G401 (cell line): ENCODE results near the gene AVPI1. TPM values are rescaled to one million over a fixed set of nuclear protein-coding genes. Genes with fewer than 3 reads are reported as not detected.
"Not testable (repeated sequence)": the region's sequence is repeated elsewhere in the genome, so short reads cannot be mapped to it uniquely, and the experiment has no call there.

Experiments used
- DNase-seq: peaks from one replicate; pipeline ENCODE4 v3.0.0-alpha.2; 2015; ENCODE audit warnings: low spot score
- in situ Hi-C: cut with HindIII; loops from 2 replicates; pipeline ENCODE4 v1.10.0; 2016; ENCODE audit warnings: low sequenced_read_pairs, mixed read lengths
- total RNA-seq: library from RNA; depleted of rRNA; stranded (reverse); fragments of >200 nt; shearing (Covaris generic); gene quantifications from 2 replicates; pipeline ENCODE4 v1.2.3, GENCODE V29; 2014

AVPI1 gene
- total RNA-seq, 1 experiment from 2014 or later, result 19.1 TPM

DNA sequence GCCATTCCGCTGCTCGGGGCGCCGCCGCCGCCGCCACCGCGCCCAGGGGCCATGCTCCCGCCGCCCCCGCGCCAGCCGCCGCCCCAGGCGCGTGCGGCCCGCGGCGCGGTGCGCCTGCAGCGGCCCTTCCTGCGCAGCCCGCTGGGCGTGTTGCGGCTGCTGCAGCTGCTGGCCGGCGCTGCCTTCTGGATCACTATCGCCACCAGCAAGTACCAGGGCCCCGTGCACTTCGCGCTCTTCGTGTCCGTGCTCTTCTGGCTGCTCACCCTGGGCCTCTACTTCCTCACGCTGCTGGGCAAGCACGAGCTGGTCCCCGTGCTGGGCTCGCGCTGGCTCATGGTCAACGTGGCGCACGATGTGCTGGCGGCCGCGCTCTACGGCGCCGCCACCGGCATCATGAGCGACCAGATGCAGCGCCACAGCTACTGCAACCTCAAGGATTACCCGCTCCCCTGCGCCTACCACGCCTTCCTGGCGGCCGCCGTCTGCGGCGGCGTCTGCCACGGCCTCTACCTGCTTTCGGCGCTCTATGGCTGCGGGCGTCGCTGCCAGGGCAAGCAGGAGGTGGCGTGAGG, 26.9 kb upstream of the AVPI1 start:
- DNase-seq, result peak; percentile 68
- in situ Hi-C loops, result no loop called here

DNA sequence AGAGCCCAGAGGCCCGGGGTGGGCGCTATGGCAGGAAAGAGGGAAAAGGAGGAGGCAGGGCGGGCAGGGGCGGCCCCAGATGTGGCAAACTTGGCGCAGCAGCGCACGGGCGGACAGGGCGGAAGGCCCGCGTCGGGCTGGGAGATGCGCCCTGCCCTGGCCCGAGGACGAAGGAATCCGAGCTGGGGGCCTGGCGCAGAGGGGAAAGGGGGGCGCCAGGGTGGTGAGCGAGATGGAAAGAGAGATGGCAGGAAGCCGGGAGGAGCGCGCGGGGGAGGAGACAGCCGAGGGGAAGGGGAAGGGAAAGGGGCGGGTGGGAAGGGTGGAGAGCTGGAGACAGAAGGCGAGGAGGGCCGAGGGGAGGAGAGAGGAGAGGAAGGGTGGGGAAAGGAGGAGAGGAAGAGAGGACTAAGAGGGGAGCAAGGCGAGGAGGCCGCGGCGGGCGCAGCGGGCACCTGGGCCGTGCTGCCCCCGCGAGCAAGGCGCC, 26.3 kb upstream of the AVPI1 start, which contains the start of gene MARVELD1:
Gene MARVELD1 (plus strand): TSS at position 392 of the 487 bp plus-strand sequence. CDS start 147 bp downstream, outside the sequence.
- peak; percentile 45 for DNase-seq
- in situ Hi-C loops, result no loop called here

DNA sequence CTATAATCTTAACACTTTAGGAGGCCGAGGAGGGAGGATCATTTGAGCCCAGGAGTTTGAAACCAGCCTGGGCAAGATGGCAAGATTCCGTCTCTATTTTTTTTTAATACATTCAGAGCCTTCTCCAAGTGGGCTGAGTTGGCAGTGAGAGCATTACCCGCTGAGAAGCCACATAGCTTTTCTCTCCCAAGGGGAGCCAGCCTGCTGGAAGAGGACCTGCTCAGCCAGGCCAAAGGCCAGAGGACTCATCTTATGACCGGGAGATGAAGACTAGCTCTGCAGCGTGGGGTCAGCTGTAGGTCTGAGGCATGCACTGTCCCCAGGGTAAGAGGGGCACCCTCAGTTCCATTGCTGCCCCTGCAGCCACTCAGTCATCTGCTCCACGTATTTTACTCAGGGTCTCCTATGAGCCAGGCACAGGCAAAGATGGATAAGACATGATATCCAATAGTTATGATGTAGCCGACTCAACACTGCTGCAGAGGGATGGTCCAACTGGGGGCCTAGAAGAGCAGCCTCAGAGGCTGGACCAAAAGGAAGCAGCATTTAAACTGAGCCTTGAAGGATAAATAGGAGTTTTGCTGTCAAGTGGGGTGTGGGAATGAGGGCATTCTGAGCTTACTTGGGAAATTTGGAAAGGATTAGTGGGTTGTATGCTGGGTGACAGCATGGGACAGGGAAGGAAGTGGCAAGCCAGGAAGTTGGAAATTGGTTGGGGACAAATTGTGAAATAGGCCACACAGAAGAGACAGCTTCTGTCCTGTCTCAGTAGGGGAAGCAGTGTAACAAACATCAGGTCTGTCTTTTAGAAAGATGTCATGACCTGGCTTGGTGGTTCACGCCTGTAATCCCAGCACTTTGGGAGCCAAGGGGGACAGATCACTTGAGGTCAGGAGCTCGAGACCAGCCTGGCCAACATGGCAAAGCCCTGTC, 24.9 kb upstream of the AVPI1 start:
- in situ Hi-C loops, result no loop called here
- DNase-seq, result no peak

DNA sequence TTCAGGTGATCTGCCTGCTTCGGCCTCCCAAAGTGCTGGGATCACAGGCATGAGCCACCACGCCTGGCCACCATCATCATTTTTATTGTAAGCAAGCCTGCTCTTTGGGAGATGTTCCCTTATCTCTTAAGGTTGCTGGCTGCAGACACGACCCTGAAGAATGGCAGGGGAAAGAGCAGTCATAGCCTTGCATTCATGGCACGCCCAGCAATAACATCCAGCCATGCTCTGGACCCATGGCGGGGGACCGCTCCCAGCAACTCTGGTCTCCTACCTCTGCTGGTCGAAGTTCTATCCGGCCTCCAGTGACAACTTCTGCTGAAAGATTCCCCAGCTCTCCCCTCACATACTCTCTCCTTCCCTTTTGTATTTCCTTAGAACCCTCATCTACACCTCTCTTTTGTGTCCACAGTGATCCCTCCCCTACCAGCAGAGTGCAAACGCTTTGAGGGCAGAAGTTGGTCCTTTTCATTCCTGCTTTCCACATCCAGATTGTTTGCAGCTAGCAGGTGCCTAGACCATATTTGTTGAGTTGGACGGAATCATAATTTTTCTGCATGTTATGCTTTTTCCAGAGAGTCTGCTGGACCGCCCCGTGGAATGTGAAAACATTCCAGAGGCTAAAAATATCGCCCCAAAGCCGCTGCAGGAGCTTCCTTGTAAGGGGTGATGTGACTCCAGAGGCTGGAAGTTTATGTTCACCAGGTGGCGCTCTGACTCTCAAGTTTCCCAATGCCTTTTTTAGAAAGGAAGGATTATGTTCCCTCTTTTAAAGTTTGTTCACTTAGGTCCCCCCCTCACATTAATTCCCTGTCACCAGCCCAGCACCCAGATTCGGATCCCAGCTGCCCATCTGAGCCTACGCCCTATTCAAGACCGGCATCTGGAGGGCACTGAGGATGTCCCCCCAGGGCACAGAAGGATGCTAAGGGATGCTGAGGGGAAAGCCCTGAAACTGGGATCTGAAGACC, 22.2 kb upstream of the AVPI1 start:
- in situ Hi-C loops, result no loop called here
- peak; percentile 65 for DNase-seq

DNA sequence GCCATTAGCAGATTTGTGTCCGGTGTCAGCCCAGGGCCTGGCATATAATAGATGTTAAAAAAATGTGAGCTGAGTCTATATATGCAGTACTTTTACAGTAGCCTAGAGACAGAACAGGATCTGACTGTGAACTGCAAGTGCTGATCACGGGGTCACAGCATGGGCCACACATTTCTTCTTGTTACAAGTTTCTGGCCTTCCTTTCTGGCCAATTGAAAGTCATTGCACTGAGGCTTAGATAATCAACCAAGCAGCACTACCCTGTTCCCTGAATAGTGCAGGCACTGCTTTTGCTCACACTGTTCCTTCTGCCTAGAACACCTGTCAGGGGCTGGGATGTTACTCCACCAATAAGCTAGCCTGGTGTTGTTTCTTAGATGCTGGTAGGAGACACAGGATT, 21.1 kb upstream of the AVPI1 start:
- in situ Hi-C loops, result no loop called here

DNA sequence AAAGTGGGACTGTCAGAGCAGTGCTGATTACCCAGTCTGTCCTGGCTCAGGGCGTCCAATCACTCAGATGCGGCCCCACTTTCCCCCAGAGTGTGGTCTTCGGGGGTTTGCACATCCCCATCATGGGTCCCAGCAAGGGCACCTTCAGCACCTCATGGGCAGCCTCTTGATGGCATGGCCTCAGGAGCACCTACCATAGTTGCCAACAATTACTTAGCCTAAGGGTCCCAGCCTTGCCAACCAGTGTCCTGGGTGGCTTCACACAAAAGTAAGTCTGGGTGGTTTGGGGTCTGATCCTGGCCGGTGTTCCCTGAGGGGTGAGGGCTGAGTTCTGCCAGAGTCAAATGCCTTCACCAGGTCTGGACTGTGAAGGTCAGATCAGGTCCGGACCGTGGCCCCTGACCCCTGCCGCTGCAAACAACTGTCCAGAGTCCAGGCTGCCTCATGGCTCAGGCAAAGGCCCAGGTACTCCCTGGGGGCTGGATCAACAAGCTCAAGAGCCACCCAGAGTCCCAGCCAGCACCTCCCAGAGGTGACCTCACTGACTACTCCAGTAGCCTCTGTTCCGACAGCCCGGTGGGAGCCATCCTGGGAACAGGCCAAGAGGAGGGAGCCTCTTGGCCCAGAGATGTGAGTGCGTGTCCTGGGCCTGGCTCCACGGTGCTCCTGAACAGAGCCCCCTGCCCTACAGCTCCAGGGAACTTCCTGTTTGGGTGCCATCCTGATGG, 20.3 kb upstream of the AVPI1 start:
- in situ Hi-C loops, result no loop called here

More for the DNA sequence above, 21.1 kb upstream of the AVPI1 start:
- no peak for DNase-seq

DNA sequence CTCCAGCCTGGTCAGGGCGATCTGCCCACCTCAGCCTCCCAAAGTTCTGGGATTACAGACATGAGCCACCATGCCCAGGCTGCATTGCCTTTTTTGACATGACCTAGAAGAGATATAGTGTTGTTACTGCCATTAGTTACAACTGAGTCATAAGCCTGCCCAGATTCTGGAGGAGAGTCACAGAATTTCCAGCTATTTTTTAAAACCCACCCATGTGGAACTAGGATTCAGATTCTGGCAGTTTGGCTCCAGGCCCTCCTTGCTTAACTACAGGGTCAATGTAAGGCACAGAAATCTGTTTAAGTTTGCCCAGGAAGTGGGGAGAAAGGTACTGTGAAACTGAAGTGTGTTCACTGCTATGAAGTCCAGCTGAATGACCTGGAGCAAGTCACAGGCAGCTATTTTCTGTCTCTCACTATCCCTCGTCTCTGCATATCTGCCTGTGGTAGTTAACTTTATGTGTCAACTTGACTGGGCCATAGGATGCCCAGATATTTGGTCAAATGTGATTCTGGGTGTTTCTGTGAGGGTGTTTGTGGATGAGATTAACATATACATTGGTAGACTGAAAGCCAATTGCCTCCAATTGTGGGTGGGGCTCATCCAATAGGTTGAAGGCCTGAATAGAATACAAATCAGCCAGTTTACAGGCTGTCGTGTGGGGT, 18.1 kb upstream of the AVPI1 start:
- DNase-seq, result no peak
- in situ Hi-C loops, result no loop called here

More for the DNA sequence above, 20.3 kb upstream of the AVPI1 start:
- no peak for DNase-seq

DNA sequence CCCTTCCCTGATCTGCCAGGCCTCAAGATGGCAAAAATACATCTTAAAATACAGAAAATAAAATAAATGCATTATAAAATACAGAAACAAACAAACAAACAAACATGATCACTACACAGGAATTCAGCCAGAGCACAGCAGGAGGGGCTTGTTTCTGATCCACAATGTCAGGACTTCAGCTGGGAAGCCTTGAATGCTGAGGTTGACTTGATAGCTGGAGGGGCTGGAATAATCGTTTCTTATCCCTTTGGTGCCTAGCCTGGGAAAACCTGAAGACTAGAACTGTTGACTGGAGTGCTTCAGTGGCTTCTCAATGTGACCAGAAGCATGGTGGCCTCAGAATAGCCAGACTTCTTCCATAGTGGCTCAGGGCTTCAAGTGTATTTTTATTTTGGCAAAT, 17.3 kb upstream of the AVPI1 start:
- DNase-seq, result no peak
- in situ Hi-C loops, result no loop called here

DNA sequence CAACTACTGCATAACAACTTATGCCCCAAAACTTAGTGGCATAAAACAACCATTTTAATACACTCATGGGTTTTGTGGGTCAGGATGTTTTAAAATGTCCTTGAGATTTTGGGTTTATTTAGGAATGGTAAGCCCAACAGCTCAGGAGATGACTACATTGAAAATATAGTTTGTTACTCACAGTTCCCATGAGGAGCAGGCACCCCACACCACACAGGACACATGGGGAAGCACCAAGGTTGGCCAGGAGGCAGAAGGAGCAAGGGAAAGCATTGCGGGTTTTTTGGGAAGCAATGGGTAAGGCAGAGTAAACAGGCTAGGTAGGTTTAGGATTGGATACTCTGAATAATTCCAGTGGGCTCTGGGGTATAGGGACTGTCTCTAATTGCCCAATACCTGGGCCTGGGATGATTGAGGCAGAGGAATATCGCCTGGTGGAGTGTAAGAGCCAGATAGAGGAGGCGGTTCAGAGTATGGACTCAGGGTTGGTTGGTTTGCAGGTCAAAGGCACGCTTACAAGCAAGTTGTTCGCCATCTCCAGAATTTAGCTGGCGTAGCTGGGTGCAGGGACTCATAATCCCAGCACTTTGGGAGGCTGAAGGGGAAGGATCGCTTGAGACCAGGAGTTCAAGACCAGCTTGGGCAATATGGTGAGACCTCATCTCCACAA, 16.5 kb upstream of the AVPI1 start:
- in situ Hi-C loops, result no loop called here

DNA sequence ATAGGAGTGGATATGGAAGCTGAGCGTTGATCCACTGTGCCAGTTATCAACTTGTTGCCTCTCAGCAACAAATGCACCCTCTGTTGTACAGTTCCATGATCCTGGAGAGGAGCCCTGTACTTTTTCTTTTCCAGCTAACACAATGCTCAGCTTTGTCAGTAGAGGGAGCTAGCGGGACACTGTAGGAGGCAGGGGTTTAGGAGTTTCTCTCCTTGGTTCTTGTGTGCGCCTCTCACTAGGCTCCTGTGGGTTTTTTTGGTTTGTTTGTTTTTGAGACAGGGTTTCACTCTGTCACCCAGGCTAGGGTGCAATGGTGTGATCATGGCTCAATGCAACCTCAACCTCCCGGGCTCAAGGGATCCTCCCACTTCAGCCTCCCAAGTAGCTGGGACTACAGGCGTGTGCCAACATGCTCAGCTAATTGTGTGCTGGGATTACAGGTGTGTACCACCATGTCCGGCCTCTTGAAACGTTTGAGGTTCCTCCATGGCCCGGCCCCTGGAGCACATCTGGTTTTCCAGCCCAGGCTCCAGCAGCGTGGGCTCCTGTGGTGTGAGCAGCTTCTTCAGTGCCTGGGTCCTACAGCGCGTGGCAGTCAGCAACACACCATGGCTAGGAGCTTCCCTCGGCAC, 14.5 kb upstream of the AVPI1 start:
- in situ Hi-C loops, result no loop called here
- peak; percentile 73 for DNase-seq

More for the DNA sequence above, 16.5 kb upstream of the AVPI1 start:
- DNase-seq, result no peak

DNA sequence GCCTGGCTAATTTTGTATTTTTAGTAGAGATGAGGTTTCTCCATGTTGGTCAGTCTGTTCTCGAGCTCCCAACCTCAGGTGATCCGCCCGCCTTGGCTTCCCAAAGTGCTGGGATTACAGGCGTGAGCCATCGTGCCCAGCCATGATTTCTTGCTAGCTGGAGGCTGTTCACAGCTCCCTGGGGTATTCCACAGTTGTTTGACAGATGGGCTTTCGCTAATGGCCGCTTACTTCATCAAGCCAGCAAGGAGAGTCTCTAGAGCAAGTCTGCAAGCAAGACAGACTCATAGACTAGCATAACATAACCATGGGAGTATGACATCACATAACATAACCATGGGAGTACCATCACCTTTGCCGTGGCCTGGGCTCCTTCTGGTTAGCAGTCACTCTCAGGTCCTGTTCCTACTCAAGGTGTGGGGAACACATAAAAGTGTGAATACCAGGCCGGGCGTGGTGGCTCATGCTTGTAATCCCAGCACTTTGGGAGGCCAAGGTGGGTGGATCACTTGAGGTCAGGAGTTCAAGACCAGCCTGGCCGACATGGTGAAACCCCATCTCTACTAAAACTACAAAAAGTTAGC, 11.1 kb upstream of the AVPI1 start:
- DNase-seq, in situ Hi-C loops: not testable (repeated sequence)

DNA sequence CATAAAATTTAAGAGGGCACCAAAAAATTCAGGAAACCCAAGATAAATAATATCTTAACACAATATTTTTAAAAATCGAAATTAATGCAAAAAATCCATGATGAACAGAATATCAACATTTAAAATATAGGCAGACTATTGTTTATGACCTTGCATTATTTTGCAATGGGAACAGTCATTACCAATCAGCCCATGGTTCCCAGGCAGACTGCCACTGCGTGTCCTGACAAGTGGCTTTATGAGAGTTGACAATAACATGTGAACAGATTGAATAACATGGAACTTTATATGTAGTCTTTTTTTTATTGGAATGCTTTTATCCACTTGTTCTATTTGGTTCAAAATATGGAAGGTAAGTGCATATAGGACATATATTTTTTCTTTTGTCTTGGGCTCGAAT, 3.1 kb upstream of the AVPI1 start:
- in situ Hi-C loops, result no loop called here
- no peak for DNase-seq

DNA sequence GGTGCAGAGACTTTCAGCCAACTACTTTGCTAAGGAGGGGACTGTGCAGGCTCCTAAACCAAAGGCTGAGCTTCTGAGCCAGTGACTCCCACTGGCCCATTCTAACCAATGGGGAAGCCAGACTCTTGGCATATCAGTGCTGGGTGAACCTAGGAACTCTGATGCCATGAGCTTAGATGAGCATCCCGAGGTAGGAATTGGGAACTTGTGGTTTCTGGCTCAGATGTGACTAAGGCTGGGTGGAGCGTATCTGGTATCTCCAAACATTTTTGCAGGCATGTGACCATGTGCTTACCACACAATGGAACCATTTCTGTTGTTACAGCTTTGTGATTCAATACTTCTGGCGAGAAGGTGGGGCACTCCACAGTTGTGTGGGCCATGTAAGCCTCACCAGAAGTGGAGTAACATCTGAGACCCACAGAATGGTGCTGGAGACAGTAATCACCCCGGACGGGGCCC, 2.5 kb upstream of the AVPI1 start:
- no peak for DNase-seq
- in situ Hi-C loops, result loop anchor here (5.0 kb wide), 1 partner anchor 38 kb away; no protein-coding TSS in a partner anchor

DNA sequence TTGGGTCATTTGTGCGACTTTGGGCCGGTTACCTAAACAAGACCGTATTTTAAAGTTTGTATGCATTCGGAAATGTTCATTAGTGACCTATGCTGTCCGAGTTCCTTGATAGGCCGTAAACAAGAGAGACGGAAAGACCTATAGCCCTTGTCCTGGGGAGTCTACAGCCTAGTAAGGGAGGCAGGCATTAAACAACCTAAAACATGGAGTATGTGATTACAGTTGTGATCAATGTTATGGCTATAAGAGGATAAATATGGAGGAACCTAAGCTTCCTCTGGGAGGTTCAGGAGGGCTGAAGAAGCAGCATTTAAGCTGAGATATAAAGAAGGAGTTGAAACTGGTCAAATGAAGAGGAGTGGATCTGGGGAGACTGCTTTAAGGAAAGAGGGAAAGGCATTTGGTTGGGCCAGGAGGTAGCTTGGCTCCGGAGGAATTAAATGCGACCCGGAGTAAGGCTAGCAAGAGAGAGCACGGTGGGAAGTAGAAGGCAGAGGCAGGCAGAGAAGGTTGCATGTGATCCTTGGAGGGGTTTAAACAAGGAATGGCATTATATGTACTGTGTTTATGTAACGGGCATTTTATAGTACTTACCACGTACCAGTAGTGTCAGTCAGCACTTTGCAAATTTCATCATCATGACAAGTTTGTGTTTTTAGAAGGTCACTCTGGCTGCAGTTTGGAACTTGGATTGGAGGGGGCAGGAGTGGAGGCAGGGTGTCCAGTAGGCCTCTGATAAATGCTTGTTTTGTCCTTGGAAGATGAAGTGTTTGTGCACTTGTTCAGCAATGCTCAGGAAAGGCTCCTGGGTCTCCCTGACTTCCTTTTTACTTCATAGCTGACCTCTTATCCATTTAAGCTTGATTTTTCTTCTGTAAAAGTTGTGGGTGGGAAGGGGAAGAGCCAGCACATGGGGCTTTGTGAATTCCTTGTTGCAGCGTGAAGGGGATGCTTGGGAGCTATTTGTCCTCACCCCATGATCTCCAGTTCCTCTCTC, 1.0 kb upstream of the AVPI1 start:
- DNase-seq, result peak; percentile 42
- in situ Hi-C loops, result loop anchor here (5.0 kb wide), 1 partner anchor 39 kb away; no protein-coding TSS in a partner anchor

DNA sequence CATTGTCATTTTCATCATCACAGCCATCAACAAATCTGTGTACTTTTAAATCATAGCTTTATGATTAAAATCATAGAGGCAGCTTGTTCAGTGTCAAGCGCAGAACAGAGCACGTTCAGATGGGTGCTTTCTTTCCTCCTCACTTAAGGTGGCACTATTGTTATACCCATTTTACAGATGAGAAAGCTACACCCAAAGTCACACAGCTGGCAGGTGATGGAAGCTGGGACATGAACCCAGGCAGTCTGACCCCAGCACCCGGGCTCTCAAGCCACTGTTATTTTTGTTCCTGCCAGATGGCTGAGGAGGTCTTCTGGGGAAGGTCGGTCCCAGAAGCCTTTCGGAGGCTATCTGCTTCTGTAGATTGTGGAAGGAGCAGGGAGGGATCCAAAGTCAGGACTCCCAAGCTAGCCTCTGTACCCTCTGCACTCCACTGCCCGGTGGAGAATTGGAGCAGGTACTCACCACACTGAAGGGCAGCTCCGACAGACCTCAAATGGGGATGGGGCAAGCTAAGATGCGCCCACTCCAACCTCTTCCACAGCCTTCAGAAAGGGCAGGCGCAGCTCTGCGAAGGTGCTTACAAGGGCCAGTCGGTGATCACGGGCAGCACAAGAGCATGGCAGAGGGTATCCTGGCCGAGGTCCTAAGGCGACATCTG, 610 bp downstream of the AVPI1 start:
- no peak for DNase-seq
- in situ Hi-C loops, result loop anchor here (5.0 kb wide), 1 partner anchor 41 kb away; no protein-coding TSS in a partner anchor
